HUDEP-2 (cell line): ENCODE measurements around the gene GPR37.

ENCODE experiments used
- DNase-seq, 76 experiments: peaks; one replicate each; lab custom pipeline; 2025; ENCODE audit not compliant: unreplicated experiment in 76 of 76; lab: John Stamatoyannopoulos, UW

GPR37 gene

GRCh38 chr7:124738639-124739038, 27.0 kb downstream of the GPR37 start:
- no peak for DNase-seq

- no peak for DNase-seq
These were observed 27.8 kb downstream of the GPR37 start for GRCh38 chr7:124737760-124738300.

GRCh38 chr7:124728610-124729009, 37.0 kb downstream of the GPR37 start:
- no peak for DNase-seq

GRCh38 chr7:124724507-124725192, 40.9 kb downstream of the GPR37 start:
- DNase-seq = no peak

- DNase-seq = no peak
These were observed 41.5 kb downstream of the GPR37 start for GRCh38 chr7:124724079-124724478.

GRCh38 chr7:124723012-124723411, 42.6 kb downstream of the GPR37 start:
- DNase-seq = no peak

- no peak for DNase-seq
These were observed 43.3 kb downstream of the GPR37 start for GRCh38 chr7:124722292-124722691.

GRCh38 chr7:124720195-124720594, 45.4 kb downstream of the GPR37 start:
- no peak for DNase-seq

- DNase-seq = no peak
These were observed 47.4 kb downstream of the GPR37 start for GRCh38 chr7:124718032-124718766.

- no peak for DNase-seq
These were observed 48.7 kb downstream of the GPR37 start for GRCh38 chr7:124716894-124717293.

- DNase-seq = no peak
These were observed 52.5 kb downstream of the GPR37 start for GRCh38 chr7:124713086-124713485.

GRCh38 chr7:124712017-124712416, 53.6 kb downstream of the GPR37 start:
- DNase-seq = no peak

GRCh38 chr7:124702385-124702784, 63.2 kb downstream of the GPR37 start:
- DNase-seq = no peak

GRCh38 chr7:124701955-124702354, 63.6 kb downstream of the GPR37 start:
- no peak for DNase-seq

- no peak for DNase-seq
These were observed 64.9 kb downstream of the GPR37 start for GRCh38 chr7:124700655-124701054.

GRCh38 chr7:124698964-124699363, 66.6 kb downstream of the GPR37 start:
- no peak for DNase-seq

- DNase-seq = no peak
These were observed 67.8 kb downstream of the GPR37 start for GRCh38 chr7:124697746-124698145.
